ENCODE data around the gene PLA2G4F.

The PLA2G4F gene

GRCh38 chr15:42152196-42152920 lies 4.1 kb downstream of the PLA2G4F start:
- H3K27ac ChIP-seq (ENCODE audit: low read depth, low read length) = no peak overlapping the region
- H3K27me3 ChIP-seq (ENCODE audit: control insufficient read depth in 1 of 2, insufficient read depth in 2 of 2, low read length in 2 of 2) = no peaks in the 10 kb centered on the region
- H3K9ac ChIP-seq (ENCODE audit: low read length) = no peak overlapping the region
- no peaks in the 10 kb centered on the region for H3K9me3 ChIP-seq (ENCODE audit: low read length)
- no peaks in the 10 kb centered on the region for H3K4me1 ChIP-seq (ENCODE audit: insufficient read depth, low read length)
- no peak overlapping the region for H3K4me3 ChIP-seq (ENCODE audit: low read depth in 1 of 2, low read length in 2 of 2)
- H3K36me3 ChIP-seq (ENCODE audit: insufficient read depth, low read length) = no peaks in the 10 kb centered on the region

- no peaks in the 10 kb centered on the region for H3K27me3 ChIP-seq (ENCODE audit: control insufficient read depth in 1 of 2, insufficient read depth in 2 of 2, low read length in 2 of 2)
- no peaks in the 10 kb centered on the region for H3K4me1 ChIP-seq (ENCODE audit: insufficient read depth, low read length)
- H3K4me3 ChIP-seq (ENCODE audit: low read depth in 1 of 2, low read length in 2 of 2) = no peak overlapping the region
- H3K9ac ChIP-seq (ENCODE audit: low read length) = no peak overlapping the region
- no peak overlapping the region for H3K27ac ChIP-seq (ENCODE audit: low read depth, low read length)
- H3K36me3 ChIP-seq (ENCODE audit: insufficient read depth, low read length) = no peaks in the 10 kb centered on the region
- H3K9me3 ChIP-seq (ENCODE audit: low read length) = no peaks in the 10 kb centered on the region
These were observed 4.7 kb downstream of the PLA2G4F start for GRCh38 chr15:42151736-42152135.

GRCh38 chr15:42151141-42151561 lies 5.3 kb downstream of the PLA2G4F start:
- Histone ChIP-seq H3K36me3 (ENCODE audit: insufficient read depth, low read length) (no peaks in the 10 kb centered on the region), H3K4me1 (ENCODE audit: insufficient read depth, low read length) (no peaks in the 10 kb centered on the region), H3K9ac (ENCODE audit: low read length) (no peak overlapping the region), H3K4me3 (ENCODE audit: low read depth in 1 of 2, low read length in 2 of 2) (no peak overlapping the region), H3K27me3 (ENCODE audit: control insufficient read depth in 1 of 2, insufficient read depth in 2 of 2, low read length in 2 of 2) (no peaks in the 10 kb centered on the region), H3K9me3 (ENCODE audit: low read length) (no peaks in the 10 kb centered on the region), H3K27ac (ENCODE audit: low read depth, low read length) (no peak overlapping the region)

- Histone ChIP-seq H3K4me1 (ENCODE audit: insufficient read depth, low read length) (no peaks in the 10 kb centered on the region), H3K4me3 (ENCODE audit: low read depth in 1 of 2, low read length in 2 of 2) (no peak overlapping the region), H3K9ac (ENCODE audit: low read length) (no peak overlapping the region), H3K27ac (ENCODE audit: low read depth, low read length) (no peak overlapping the region), H3K27me3 (ENCODE audit: control insufficient read depth in 1 of 2, insufficient read depth in 2 of 2, low read length in 2 of 2) (no peaks in the 10 kb centered on the region), H3K9me3 (ENCODE audit: low read length) (no peaks in the 10 kb centered on the region), H3K36me3 (ENCODE audit: insufficient read depth, low read length) (no peaks in the 10 kb centered on the region)
These were observed 6.0 kb downstream of the PLA2G4F start for GRCh38 chr15:42150219-42150970.

- no peak overlapping the region for H3K4me3 ChIP-seq (ENCODE audit: low read depth in 1 of 2, low read length in 2 of 2)
- no peaks in the 10 kb centered on the region for H3K36me3 ChIP-seq (ENCODE audit: insufficient read depth, low read length)
- no peaks in the 10 kb centered on the region for H3K4me1 ChIP-seq (ENCODE audit: insufficient read depth, low read length)
- H3K9ac ChIP-seq (ENCODE audit: low read length) = no peak overlapping the region
- no peaks in the 10 kb centered on the region for H3K9me3 ChIP-seq (ENCODE audit: low read length)
- H3K27ac ChIP-seq (ENCODE audit: low read depth, low read length) = no peak overlapping the region
- no peaks in the 10 kb centered on the region for H3K27me3 ChIP-seq (ENCODE audit: control insufficient read depth in 1 of 2, insufficient read depth in 2 of 2, low read length in 2 of 2)
These were observed 6.8 kb downstream of the PLA2G4F start for GRCh38 chr15:42149493-42150218.

- no peak overlapping the region for H3K27ac ChIP-seq (ENCODE audit: low read depth, low read length)
- H3K4me3 ChIP-seq (ENCODE audit: low read depth in 1 of 2, low read length in 2 of 2) = no peak overlapping the region
- H3K36me3 ChIP-seq (ENCODE audit: insufficient read depth, low read length) = no peaks in the 10 kb centered on the region
- H3K9ac ChIP-seq (ENCODE audit: low read length) = no peak overlapping the region
- no peaks in the 10 kb centered on the region for H3K4me1 ChIP-seq (ENCODE audit: insufficient read depth, low read length)
- H3K9me3 ChIP-seq (ENCODE audit: low read length) = no peaks in the 10 kb centered on the region
- no peaks in the 10 kb centered on the region for H3K27me3 ChIP-seq (ENCODE audit: control insufficient read depth in 1 of 2, insufficient read depth in 2 of 2, low read length in 2 of 2)
These were observed 7.5 kb downstream of the PLA2G4F start for GRCh38 chr15:42148808-42149492.

- no peaks in the 10 kb centered on the region for H3K4me1 ChIP-seq (ENCODE audit: insufficient read depth, low read length)
- H3K9ac ChIP-seq (ENCODE audit: low read length) = no peak overlapping the region
- no peak overlapping the region for H3K27ac ChIP-seq (ENCODE audit: low read depth, low read length)
- H3K36me3 ChIP-seq (ENCODE audit: insufficient read depth, low read length) = no peaks in the 10 kb centered on the region
- no peak overlapping the region for H3K4me3 ChIP-seq (ENCODE audit: low read depth in 1 of 2, low read length in 2 of 2)
- no peaks in the 10 kb centered on the region for H3K9me3 ChIP-seq (ENCODE audit: low read length)
- no peaks in the 10 kb centered on the region for H3K27me3 ChIP-seq (ENCODE audit: control insufficient read depth in 1 of 2, insufficient read depth in 2 of 2, low read length in 2 of 2)
These were observed 9.1 kb downstream of the PLA2G4F start for GRCh38 chr15:42147431-42147735.

- Histone ChIP-seq H3K27me3 (ENCODE audit: control insufficient read depth in 1 of 2, insufficient read depth in 2 of 2, low read length in 2 of 2) (no peaks in the 10 kb centered on the region), H3K36me3 (ENCODE audit: insufficient read depth, low read length) (no peaks in the 10 kb centered on the region), H3K9ac (ENCODE audit: low read length) (no peak overlapping the region), H3K9me3 (ENCODE audit: low read length) (no peaks in the 10 kb centered on the region), H3K27ac (ENCODE audit: low read depth, low read length) (no peak overlapping the region), H3K4me3 (ENCODE audit: low read depth in 1 of 2, low read length in 2 of 2) (no peak overlapping the region), H3K4me1 (ENCODE audit: insufficient read depth, low read length) (no peaks in the 10 kb centered on the region)
These were observed 9.6 kb downstream of the PLA2G4F start for GRCh38 chr15:42146551-42147430.

GRCh38 chr15:42145546-42146455 lies 10.6 kb downstream of the PLA2G4F start:
- no peaks in the 10 kb centered on the region for H3K36me3 ChIP-seq (ENCODE audit: insufficient read depth, low read length)
- H3K4me1 ChIP-seq (ENCODE audit: insufficient read depth, low read length) = no peaks in the 10 kb centered on the region
- no peak overlapping the region for H3K27ac ChIP-seq (ENCODE audit: low read depth, low read length)
- H3K9ac ChIP-seq (ENCODE audit: low read length) = no peak overlapping the region
- H3K27me3 ChIP-seq (ENCODE audit: control insufficient read depth in 1 of 2, insufficient read depth in 2 of 2, low read length in 2 of 2) = no peaks in the 10 kb centered on the region
- H3K9me3 ChIP-seq (ENCODE audit: low read length) = no peaks in the 10 kb centered on the region
- H3K4me3 ChIP-seq (ENCODE audit: low read depth in 1 of 2, low read length in 2 of 2) = no peak overlapping the region

GRCh38 chr15:42144841-42145375 lies 11.5 kb downstream of the PLA2G4F start:
- Histone ChIP-seq H3K9ac (ENCODE audit: low read length) (no peak overlapping the region), H3K9me3 (ENCODE audit: low read length) (no peaks in the 10 kb centered on the region), H3K4me1 (ENCODE audit: insufficient read depth, low read length) (no peaks in the 10 kb centered on the region), H3K27me3 (ENCODE audit: control insufficient read depth in 1 of 2, insufficient read depth in 2 of 2, low read length in 2 of 2) (no peaks in the 10 kb centered on the region), H3K36me3 (ENCODE audit: insufficient read depth, low read length) (no peaks in the 10 kb centered on the region), H3K27ac (ENCODE audit: low read depth, low read length) (no peak overlapping the region), H3K4me3 (ENCODE audit: low read depth in 1 of 2, low read length in 2 of 2) (no peak overlapping the region)
